H9 (cell line): ENCODE measurements around the gene TNIK. TPM values are rescaled to one million over a fixed set of nuclear protein-coding genes. Genes with fewer than 3 reads are reported as not detected.

Experiments
- DNase-seq: peaks from one replicate; pipeline ENCODE4 v3.0.0-alpha.2; 2017
- H2AFZ ChIP-seq: one replicate; pipeline ENCODE4 v1.6.1; 2013; ENCODE audit warnings: mild to moderate bottlenecking, low read length, control low read depth, moderate library complexity
- H2AK5ac ChIP-seq: 2 replicates; pipeline ENCODE4 v1.6.1; 2013; ENCODE audit warnings: low read length, control low read depth, mixed read lengths; ENCODE audit not compliant: insufficient read length
- H2BK120ac ChIP-seq: one replicate; pipeline ENCODE4 v1.6.1; 2013; ENCODE audit warnings: low read depth, mild to moderate bottlenecking, low read length, control low read depth, inconsistent platforms; ENCODE audit not compliant: poor library complexity, severe bottlenecking
- H2BK12ac ChIP-seq: 2 replicates; pipeline ENCODE4 v1.6.1; 2013; ENCODE audit warnings: low read length, control low read depth, mixed read lengths, low read depth; ENCODE audit not compliant: insufficient read length
- H2BK15ac ChIP-seq: 2 replicates; pipeline ENCODE4 v1.6.1; 2013; ENCODE audit warnings: low read depth, low read length, control low read depth
- H2BK20ac ChIP-seq: one replicate; pipeline ENCODE4 v1.6.1; 2013; ENCODE audit warnings: low read depth, mild to moderate bottlenecking, low read length, control low read depth, inconsistent platforms; ENCODE audit not compliant: poor library complexity, severe bottlenecking
- H2BK5ac ChIP-seq: 2 replicates; pipeline ENCODE4 v1.6.1; 2013; ENCODE audit warnings: low read length, control low read depth, mixed read lengths; ENCODE audit not compliant: insufficient read length
- H3K14ac ChIP-seq: 2 replicates; pipeline ENCODE4 v1.6.1; 2013; ENCODE audit warnings: low read length, control low read depth; ENCODE audit not compliant: insufficient read depth
- H3K18ac ChIP-seq: 2 replicates; pipeline ENCODE4 v1.6.1; 2013; ENCODE audit warnings: low read depth, mild to moderate bottlenecking, mixed read lengths, low read length, control low read depth; ENCODE audit not compliant: insufficient read length
- H3K23ac ChIP-seq: 2 replicates; pipeline ENCODE4 v1.6.1; 2013; ENCODE audit warnings: low read length, control low read depth, mixed read lengths, low read depth; ENCODE audit not compliant: insufficient read length
- H3K23me2 ChIP-seq: 2 replicates; pipeline ENCODE4 v1.6.1; 2013; ENCODE audit warnings: low read depth, mild to moderate bottlenecking, mixed read lengths, low read length, control low read depth; ENCODE audit not compliant: insufficient read length, poor library complexity, severe bottlenecking
- H3K27ac ChIP-seq: 2 replicates; pipeline ENCODE4 v1.5.1; 2013; ENCODE audit warnings: low read length, control low read depth, mixed read lengths, low read depth; ENCODE audit not compliant: insufficient read length
- H3K27me3 ChIP-seq: 2 replicates; pipeline ENCODE4 v1.6.1; 2013; ENCODE audit warnings: low read length, control low read depth, inconsistent platforms; ENCODE audit not compliant: insufficient read depth
- H3K4ac ChIP-seq: 2 replicates; pipeline ENCODE4 v1.6.1; 2013; ENCODE audit warnings: low read depth, mild to moderate bottlenecking, control low read depth, inconsistent platforms, low read length, moderate library complexity
- H3K4me1 ChIP-seq: 2 replicates; pipeline ENCODE4 v1.6.1; 2013; ENCODE audit warnings: low read length, control low read depth, inconsistent platforms; ENCODE audit not compliant: insufficient read depth
- H3K4me2 ChIP-seq: 2 replicates; pipeline ENCODE4 v1.6.1; 2013; ENCODE audit warnings: low read length, control low read depth, mixed read lengths; ENCODE audit not compliant: insufficient read length, insufficient read depth
- H3K56ac ChIP-seq: 2 replicates; pipeline ENCODE4 v1.6.1; 2013; ENCODE audit warnings: low read depth, mild to moderate bottlenecking, mixed read lengths, low read length, control low read depth; ENCODE audit not compliant: insufficient read length
- H3K79me1 ChIP-seq: 2 replicates; pipeline ENCODE4 v1.6.1; 2013; ENCODE audit warnings: low read depth, mild to moderate bottlenecking, moderate library complexity, low read length, control low read depth, inconsistent platforms; ENCODE audit not compliant: insufficient read depth, poor library complexity, severe bottlenecking
- H3K79me2 ChIP-seq: 2 replicates; pipeline ENCODE4 v1.6.1; 2013; ENCODE audit warnings: low read length, control low read depth, inconsistent platforms; ENCODE audit not compliant: insufficient read depth
- H3K9ac ChIP-seq: 2 replicates; pipeline ENCODE4 v1.6.1; 2013; ENCODE audit warnings: low read length, control low read depth, mixed read lengths; ENCODE audit not compliant: insufficient read length; ENCODE audit errors: extremely low read depth
- H3K9me3 ChIP-seq: one replicate; pipeline ENCODE4 v1.6.1; 2013; ENCODE audit warnings: low read depth, low read length, inconsistent platforms; ENCODE audit not compliant: control insufficient read depth
- H3T11ph ChIP-seq: one replicate; pipeline ENCODE4 v1.6.1; 2013; ENCODE audit warnings: mild to moderate bottlenecking, low read length, control low read depth, inconsistent platforms
- H4K20me1 ChIP-seq: one replicate; pipeline ENCODE4 v1.6.1; 2013; ENCODE audit not compliant: control insufficient read depth, insufficient read length, insufficient read depth
- H4K5ac ChIP-seq: 2 replicates; pipeline ENCODE4 v1.6.1; 2013; ENCODE audit warnings: low read depth, mild to moderate bottlenecking, mixed read lengths, low read length, control low read depth; ENCODE audit not compliant: insufficient read length
- H4K8ac ChIP-seq: replicated peaks from 2 replicates; pipeline ENCODE4 v1.6.1; 2013; ENCODE audit warnings: low read length, control low read depth, mixed read lengths, low read depth; ENCODE audit not compliant: insufficient read length
- H4K91ac ChIP-seq: 2 replicates; pipeline ENCODE4 v1.6.1; 2013; ENCODE audit warnings: low read depth, mild to moderate bottlenecking, moderate library complexity, mixed read lengths, low read length, control low read depth; ENCODE audit not compliant: insufficient read length
- H3K27ac Mint-ChIP-seq, 3 experiments: 2 replicates in 2 of 3; 3 replicates in 1 of 3; pipeline ENCODE4 v1.8.0; 2020 to 2021; ENCODE audit warnings: mixed read lengths in 3 of 3, mild to moderate bottlenecking in 1 of 3, moderate library complexity in 1 of 3
- H3K27me3 Mint-ChIP-seq: 2 replicates; pipeline ENCODE4 v1.8.0; 2021; ENCODE audit warnings: low read depth, mild to moderate bottlenecking, moderate library complexity, mixed read lengths
- H3K36me3 Mint-ChIP-seq, 3 experiments: 2 replicates in 2 of 3; 3 replicates in 1 of 3; pipeline ENCODE4 v1.8.0; 2020 to 2021; ENCODE audit warnings: low read depth in 3 of 3, mixed read lengths in 3 of 3; ENCODE audit not compliant: insufficient read depth in 1 of 3
- H3K4me1 Mint-ChIP-seq, 2 experiments: 2 replicates each; pipeline ENCODE4 v1.8.0; 2020; ENCODE audit warnings: mixed read lengths in 2 of 2
- H3K4me3 Mint-ChIP-seq, 2 experiments: 2 replicates in 1 of 2; 3 replicates in 1 of 2; pipeline ENCODE4 v1.8.0; 2020 to 2021; ENCODE audit warnings: mild to moderate bottlenecking in 2 of 2, mixed read lengths in 2 of 2, moderate library complexity in 1 of 2
- H3K9me3 Mint-ChIP-seq, 2 experiments: 2 replicates in 1 of 2; 3 replicates in 1 of 2; pipeline ENCODE4 v1.8.0; 2020; ENCODE audit warnings: mild to moderate bottlenecking in 2 of 2, mixed read lengths in 2 of 2, moderate library complexity in 1 of 2
- CTCF ChIP-seq: fragments of 200-600 bp; sonication (generic); conservative IDR thresholded peaks from 3 replicates; pipeline ENCODE4 v1.8.0; 2021; ENCODE audit warnings: antibody characterized with exemption, mild to moderate bottlenecking
- WGBS: extraction: QIAGEN DNeasy Blood & Tissue Kit; methylation state at CpG from one replicate; pipeline ENCODE4 v1.1.7; 2013; ENCODE audit warnings: missing lambda C conversion rate, low lambda C conversion rate, mixed read lengths; ENCODE audit not compliant: insufficient read length; ENCODE audit errors: extremely low coverage; 5-methylcytosine and 5-hydroxymethylcytosine counted together
- total RNA-seq: library from RNA; stranded (reverse); gene quantifications from 2 replicates; pipeline ENCODE4 v1.2.1, GENCODE V29; 2021

The TNIK gene
- total RNA-seq, 1 experiment from 2014 or later, result 15.9 TPM

- Histone ChIP-seq H3K27me3 (no peaks in the 10 kb centered on the region; the same call in 1 of the 2 replicates), H4K91ac (no peak overlapping the region), H3K4ac (no peak overlapping the region), H4K8ac (no peak overlapping the region), H2BK12ac (no peak overlapping the region), H3K4me2 (no peak overlapping the region), H2BK20ac (no peak overlapping the region), H2AFZ (no peak overlapping the region), H4K20me1 (no peaks in the 10 kb centered on the region), H3K23me2 (no peaks in the 10 kb centered on the region), H3K27ac (no peak overlapping the region), H3K79me2 (0 out of 2 replicates have a peak, but pooled peaks cover 2% of the 10 kb centered on the region), H3K56ac (no peak overlapping the region), H3K14ac (no peak overlapping the region), H3K9ac (no peak overlapping the region), H3K79me1 (no peaks in the 10 kb centered on the region), H2AK5ac (no peak overlapping the region), H2BK120ac (no peak overlapping the region), H3K4me1 (peaks cover 7% of the 10 kb centered on the region; the same call in 1 of the 2 replicates), H3K18ac (no peak overlapping the region), H3K9me3 (no peaks in the 10 kb centered on the region), H3T11ph (no peak overlapping the region), H4K5ac (no peak overlapping the region), H2BK15ac (no peak overlapping the region), H2BK5ac (no peak overlapping the region), H3K23ac (no peak overlapping the region)
- DNase-seq, result no peak
- WGBS, result no CpG with 5 or more reads among the region's 2 CpGs
- Mint-ChIP-seq H3K27me3 (no peaks in the 10 kb centered on the region), H3K27ac (no peak overlapping the region), H3K4me1 (peaks cover 3 to 9% of the 10 kb centered on the region in 2 experiments), H3K4me3 (no peak overlapping the region), H3K9me3 (no peaks in the 10 kb centered on the region; a peak in 1 of 5 replicates), H3K36me3 (no peaks in the 10 kb centered on the region; a peak in 1 of 7 replicates)
- TF ChIP-seq CTCF, result no peak
Observed at GRCh38 chr3:171242951-171243350, 217.3 kb downstream of the TNIK start.
